Stimulated activated CD4-positive, alpha-beta T cell treated with anti-CD3 and anti-CD28 coated beads, Interleukin-4, amount 100 ng/mL, for 24 hours (primary cell): ENCODE results near the gene SPTBN5.

Source experiments
- DNase-seq: peaks from one replicate; pipeline ENCODE4 v3.0.0-alpha.2; 2020

Gene SPTBN5

GRCh38 chr15:41926185-41927056, 32.6 kb upstream of the SPTBN5 start:
- DNase-seq, result no peak

GRCh38 chr15:41925086-41925608, 31.3 kb upstream of the SPTBN5 start:
- DNase-seq, result no peak

- DNase-seq, result no peak
Measured at GRCh38 chr15:41923401-41923997, 29.6 kb upstream of the SPTBN5 start.

- no peak for DNase-seq
Measured at GRCh38 chr15:41922353-41922752, 28.5 kb upstream of the SPTBN5 start.

GRCh38 chr15:41921639-41922038, 27.8 kb upstream of the SPTBN5 start:
- no peak for DNase-seq

GRCh38 chr15:41921167-41921566, 27.3 kb upstream of the SPTBN5 start:
- no peak for DNase-seq

GRCh38 chr15:41919954-41920538, 26.2 kb upstream of the SPTBN5 start:
- no peak for DNase-seq

- DNase-seq, result no peak
Measured at GRCh38 chr15:41919201-41919820, 25.5 kb upstream of the SPTBN5 start.

GRCh38 chr15:41918506-41919126, 24.8 kb upstream of the SPTBN5 start:
- no peak for DNase-seq

GRCh38 chr15:41917767-41918430, 24.0 kb upstream of the SPTBN5 start:
- DNase-seq, result no peak

GRCh38 chr15:41915255-41915994, 21.6 kb upstream of the SPTBN5 start:
- DNase-seq, result no peak

- DNase-seq, result no peak
Measured at GRCh38 chr15:41914411-41914810, 20.6 kb upstream of the SPTBN5 start.

GRCh38 chr15:41913256-41913655, 19.4 kb upstream of the SPTBN5 start:
- no peak for DNase-seq

- no peak for DNase-seq
Measured at GRCh38 chr15:41911691-41912345, 18.0 kb upstream of the SPTBN5 start.

GRCh38 chr15:41908736-41909461, 15.0 kb upstream of the SPTBN5 start:
- no peak for DNase-seq

- DNase-seq, result no peak
Measured at GRCh38 chr15:41907141-41907540, 13.3 kb upstream of the SPTBN5 start.

GRCh38 chr15:41906608-41907007, 12.8 kb upstream of the SPTBN5 start:
- no peak for DNase-seq

GRCh38 chr15:41905036-41905793, 11.4 kb upstream of the SPTBN5 start:
- DNase-seq, result no peak

GRCh38 chr15:41904541-41905005, 10.7 kb upstream of the SPTBN5 start:
- peak; percentile 71 for DNase-seq
